Activated T-helper 17 cell treated with anti-CD3 and anti-CD28 coated beads, Interleukin-2, amount 50 U/mL, for 72 hours (primary cell): ENCODE data around the gene PRSS36. TPM values are rescaled to one million over a fixed set of nuclear protein-coding genes. Genes with fewer than 3 reads are reported as not detected.
"Not testable (repeated sequence)": the region's sequence is repeated elsewhere in the genome, so short reads cannot be mapped to it uniquely, and the experiment has no call there.

Experiments used
- ATAC-seq: fragments of 150-1000 bp; cut with Tn5 transposase; replicated peaks from 2 replicates; pipeline ENCODE4 v1.10.0; 2021; ENCODE audit warnings: mild to moderate bottlenecking, moderate library complexity
- H3K27ac Mint-ChIP-seq: one replicate; pipeline ENCODE4 v1.8.0; 2022; ENCODE audit warnings: mixed read lengths
- H3K27me3 Mint-ChIP-seq: one replicate; pipeline ENCODE4 v1.8.0; 2022; ENCODE audit warnings: mixed read lengths
- H3K36me3 Mint-ChIP-seq: one replicate; pipeline ENCODE4 v1.8.0; 2022; ENCODE audit warnings: low read depth, mild to moderate bottlenecking, mixed read lengths
- H3K4me1 Mint-ChIP-seq: one replicate; pipeline ENCODE4 v1.8.0; 2022; ENCODE audit warnings: mixed read lengths
- H3K4me3 Mint-ChIP-seq: one replicate; pipeline ENCODE4 v1.8.0; 2022; ENCODE audit warnings: mild to moderate bottlenecking, mixed read lengths
- H3K9me3 Mint-ChIP-seq: one replicate; pipeline ENCODE4 v1.8.0; 2022; ENCODE audit warnings: mixed read lengths
- total RNA-seq, 2 donors: library from RNA; stranded (reverse); gene quantifications; one replicate each; pipeline ENCODE4 v1.2.3, GENCODE V29; 2022

The PRSS36 gene
- total RNA-seq, 2 donors from 2014 or later: 1.1 TPM

DNA sequence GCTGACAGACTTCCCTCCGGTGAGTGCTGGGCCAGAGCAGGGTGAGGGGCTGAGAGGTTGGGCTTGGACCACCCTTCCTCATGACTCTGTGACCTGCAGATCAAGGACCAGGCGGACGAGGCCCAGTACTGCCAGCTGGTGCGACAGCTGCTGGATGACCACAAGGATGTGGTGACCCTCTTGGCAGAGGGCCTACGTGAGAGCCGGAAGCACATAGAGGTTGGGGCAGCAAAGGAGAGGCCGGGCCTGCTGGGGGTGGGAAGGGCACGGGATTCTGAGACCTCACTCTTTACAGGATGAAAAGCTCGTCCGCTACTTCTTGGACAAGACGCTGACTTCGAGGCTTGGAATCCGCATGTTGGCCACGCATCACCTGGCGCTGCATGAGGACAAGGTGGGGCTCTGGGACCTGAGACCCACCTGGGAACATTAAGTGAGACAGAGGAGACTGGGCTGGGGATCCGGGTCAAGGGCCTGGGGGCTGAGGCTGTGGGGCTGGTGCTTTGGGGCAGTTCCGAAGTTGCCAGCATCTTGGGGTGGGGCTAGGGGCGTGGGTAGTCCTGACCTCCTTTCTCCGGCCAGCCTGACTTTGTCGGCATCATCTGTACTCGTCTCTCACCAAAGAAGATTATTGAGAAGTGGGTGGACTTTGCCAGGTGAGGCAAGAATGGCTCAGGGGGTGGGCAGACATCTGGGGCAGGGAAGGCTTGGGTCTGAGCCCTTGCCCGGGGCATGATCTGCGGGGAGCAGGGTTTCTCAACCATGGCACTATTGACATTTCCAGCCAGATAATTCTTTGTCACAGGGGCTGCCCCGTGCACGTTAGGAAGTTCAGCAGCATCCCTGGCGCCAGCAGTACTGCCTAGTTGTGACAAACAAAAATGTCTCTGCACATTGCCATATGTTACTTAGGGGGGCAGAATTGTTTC is 39.5 kb downstream of the PRSS36 start:
- Mint-ChIP-seq H3K4me1 (peaks cover 16% of the 10 kb centered on the region), H3K9me3 (no peaks in the 10 kb centered on the region), H3K36me3 (peaks cover 44% of the 10 kb centered on the region), H3K27ac (peak overlapping the region; percentile 70), H3K27me3 (no peaks in the 10 kb centered on the region), H3K4me3 (peak overlapping the region; percentile 68)
- no peak for ATAC-seq

DNA sequence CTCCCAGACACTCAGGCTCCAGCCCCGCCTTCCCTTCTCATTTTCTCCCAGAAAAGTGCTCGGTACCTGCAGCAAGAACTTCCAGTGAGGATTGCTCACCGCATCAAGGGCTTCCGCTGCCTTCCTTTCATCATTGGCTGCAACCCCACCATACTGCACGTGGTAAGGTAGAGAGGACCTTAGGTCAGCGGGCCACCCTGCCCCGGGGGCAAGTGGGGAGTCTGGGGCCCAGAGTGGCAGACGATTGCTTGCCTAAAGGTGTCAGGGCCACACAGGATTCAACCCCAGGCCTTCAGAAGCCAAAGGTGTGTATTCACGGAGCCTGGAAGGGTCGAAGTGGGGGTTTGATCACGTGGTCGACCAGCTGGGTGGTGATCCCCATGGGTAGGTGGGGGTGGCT is 40.2 kb downstream of the PRSS36 start:
- Mint-ChIP-seq H3K9me3 (no peaks in the 10 kb centered on the region), H3K36me3 (peaks cover 44% of the 10 kb centered on the region), H3K27me3 (no peaks in the 10 kb centered on the region), H3K4me3 (peak overlapping the region; percentile 68), H3K4me1 (peaks cover 16% of the 10 kb centered on the region), H3K27ac (peak overlapping the region; percentile 70)
- ATAC-seq: no peak

DNA sequence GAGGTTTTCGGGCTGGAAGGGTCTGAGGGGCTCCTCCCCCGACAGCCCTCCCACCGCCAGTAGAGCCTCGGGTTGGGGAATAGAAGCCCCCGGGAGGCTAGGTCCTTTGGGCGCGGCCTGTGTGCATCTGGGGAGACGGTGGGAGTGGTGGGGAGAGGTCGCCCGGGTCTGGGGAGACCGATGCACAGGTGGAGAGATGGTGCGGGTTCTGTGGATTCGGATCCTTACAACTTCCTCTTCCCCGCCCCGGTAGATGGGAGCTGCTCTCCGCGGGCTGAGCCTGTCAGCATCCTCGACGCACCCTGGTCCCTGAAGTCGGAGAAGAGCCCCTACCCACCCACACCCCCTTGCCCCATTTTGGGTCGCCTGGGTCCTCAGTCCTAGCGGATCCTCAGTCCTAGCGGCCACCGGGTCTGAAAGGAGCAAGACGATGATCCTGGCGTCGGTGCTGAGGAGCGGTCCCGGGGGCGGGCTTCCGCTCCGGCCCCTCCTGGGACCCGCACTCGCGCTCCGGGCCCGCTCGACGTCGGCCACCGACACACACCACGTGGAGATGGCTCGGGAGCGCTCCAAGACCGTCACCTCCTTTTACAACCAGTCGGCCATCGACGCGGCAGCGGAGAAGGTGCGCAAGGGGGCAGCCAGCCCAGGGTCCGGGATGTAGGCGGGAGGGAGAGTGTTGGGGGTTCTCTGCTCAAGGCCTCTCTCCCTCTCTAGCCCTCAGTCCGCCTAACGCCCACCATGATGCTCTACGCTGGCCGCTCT is 40.9 kb downstream of the PRSS36 start:
- peak overlapping the region; percentile 68 for H3K4me3 Mint-ChIP-seq
- no peak for ATAC-seq
- H3K27me3 Mint-ChIP-seq: no peaks in the 10 kb centered on the region
- peak overlapping the region; percentile 70 for H3K27ac Mint-ChIP-seq
- H3K4me1 Mint-ChIP-seq: peaks cover 16% of the 10 kb centered on the region
- H3K36me3 Mint-ChIP-seq: peaks cover 44% of the 10 kb centered on the region
- no peaks in the 10 kb centered on the region for H3K9me3 Mint-ChIP-seq

DNA sequence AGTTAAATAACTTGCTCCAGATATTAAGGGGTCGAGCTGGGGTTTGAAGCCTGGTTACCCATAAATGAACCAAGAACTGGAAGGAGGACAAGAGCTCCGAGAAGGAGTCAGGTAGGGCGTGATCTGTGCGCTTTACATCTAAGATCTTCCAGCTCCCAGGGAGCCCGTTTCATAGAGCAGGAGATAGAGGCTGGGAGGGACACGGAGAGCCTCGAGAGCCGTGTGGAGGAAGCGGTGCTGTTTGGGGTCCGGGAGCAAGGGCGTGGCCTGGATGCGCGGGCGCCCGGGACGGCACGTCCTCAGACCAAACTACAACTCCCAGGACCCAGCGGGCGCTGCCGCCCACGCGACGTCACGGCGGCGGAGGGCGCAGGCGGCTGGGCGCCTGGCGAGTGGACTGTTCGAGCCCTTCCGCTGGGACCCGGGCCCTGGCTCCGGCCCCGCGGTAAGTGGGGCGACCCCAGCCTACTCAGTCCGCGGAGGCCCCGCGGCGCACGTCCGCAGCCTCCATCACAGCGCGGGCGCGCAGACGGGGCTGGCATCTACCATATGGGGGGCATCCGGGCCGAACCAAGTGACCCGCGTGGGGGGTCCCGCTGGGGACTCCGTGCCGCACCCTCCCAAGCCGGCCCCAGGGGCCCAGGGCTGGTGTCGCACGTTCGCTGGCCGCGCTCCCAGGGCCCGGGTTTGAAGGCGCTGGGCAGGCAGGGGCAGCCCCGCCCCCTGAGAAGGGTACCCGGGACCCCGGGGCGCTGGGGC is 41.7 kb downstream of the PRSS36 start, which contains the start of gene BCKDK:
Gene BCKDK (plus strand): TSS at position 352 of the 759 bp plus-strand sequence. CDS start 838 bp downstream, outside the sequence.
- peaks cover 44% of the 10 kb centered on the region for H3K36me3 Mint-ChIP-seq
- peak within 1 kb of the TSS; percentile 97 for H3K4me3 Mint-ChIP-seq
- H3K27ac Mint-ChIP-seq: peak within 1 kb of the TSS; percentile 98
- H3K27me3 Mint-ChIP-seq: no peaks in the 10 kb centered on the region
- peak; percentile 83 for ATAC-seq
- no peaks in the 10 kb centered on the region for H3K9me3 Mint-ChIP-seq
- H3K4me1 Mint-ChIP-seq: peaks cover 16% of the 10 kb centered on the region

DNA sequence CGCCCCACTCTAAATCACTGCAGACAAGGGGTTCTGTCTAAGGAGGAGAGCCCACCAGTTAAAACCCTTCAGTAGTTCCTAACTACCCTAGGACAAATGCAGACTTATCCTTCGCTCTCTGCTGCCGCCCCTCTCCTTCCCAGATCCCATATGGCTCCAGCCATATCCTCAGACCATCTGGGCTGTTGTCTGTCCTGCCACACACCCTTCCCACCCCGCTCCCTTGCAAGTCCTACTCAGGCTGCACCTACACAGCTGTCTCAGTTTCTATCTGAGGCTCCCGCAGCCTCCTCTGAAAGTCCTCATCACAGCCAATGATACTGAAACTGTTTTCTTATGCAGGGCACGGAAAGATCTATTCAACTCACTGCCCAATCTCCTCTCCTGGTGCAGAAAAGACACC is 42.4 kb downstream of the PRSS36 start:
- H3K9me3 Mint-ChIP-seq: no peaks in the 10 kb centered on the region
- H3K36me3 Mint-ChIP-seq: peaks cover 40% of the 10 kb centered on the region
- peak; percentile 92 for ATAC-seq
- H3K27me3 Mint-ChIP-seq: no peaks in the 10 kb centered on the region
- peaks cover 16% of the 10 kb centered on the region for H3K4me1 Mint-ChIP-seq
- peak overlapping the region; percentile 98 for H3K27ac Mint-ChIP-seq
- H3K4me3 Mint-ChIP-seq: peak overlapping the region; percentile 97

DNA sequence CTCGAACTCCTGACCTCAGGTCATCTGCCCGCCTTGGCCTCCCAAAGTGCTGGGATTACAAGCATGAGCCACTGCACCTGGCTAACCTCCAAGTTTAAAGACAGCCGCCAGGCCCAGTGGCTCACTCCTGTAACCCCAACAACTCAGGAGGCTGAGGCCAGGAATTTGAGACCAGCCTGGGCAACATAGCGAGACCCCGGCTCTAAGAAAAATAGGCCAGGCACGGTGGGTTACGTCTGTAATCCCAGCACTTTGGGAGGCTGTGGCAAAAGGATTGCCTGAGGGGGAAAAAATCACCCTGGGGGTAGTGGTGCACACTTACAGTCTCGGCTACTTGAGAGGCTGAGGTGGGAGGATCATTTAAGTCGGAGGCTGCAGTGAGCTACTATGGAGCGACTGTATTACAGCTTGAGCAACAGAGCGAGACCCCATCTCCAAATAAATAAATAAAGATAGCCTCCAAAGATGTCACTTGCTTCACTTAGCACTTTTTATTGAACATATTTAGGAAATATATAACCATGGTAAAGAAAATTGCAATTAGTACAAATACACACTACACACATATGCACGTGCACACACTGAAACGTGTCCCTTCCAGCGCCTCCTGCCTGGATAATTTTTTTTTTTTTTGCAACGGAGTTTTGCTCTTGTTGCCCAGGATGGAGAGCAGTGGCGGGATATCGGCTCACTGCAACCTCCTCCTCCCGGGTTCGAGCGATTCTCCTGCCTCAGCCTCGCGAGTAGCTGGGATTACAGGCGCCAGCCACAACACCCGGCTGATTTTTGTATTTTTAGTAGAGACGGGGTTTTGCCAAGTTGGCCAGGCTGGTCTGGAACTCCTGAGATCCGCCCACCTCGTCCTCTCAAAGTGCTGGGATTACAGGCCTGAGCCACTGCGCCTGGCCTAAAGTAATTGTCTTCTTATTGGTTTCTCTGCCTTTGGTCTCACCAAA is 43.1 kb downstream of the PRSS36 start:
- Mint-ChIP-seq H3K4me1 (peaks cover 16% of the 10 kb centered on the region), H3K27me3 (no peaks in the 10 kb centered on the region), H3K36me3 (peaks cover 33% of the 10 kb centered on the region), H3K27ac (peak overlapping the region; percentile 98), H3K4me3 (peak overlapping the region; percentile 97), H3K9me3 (no peaks in the 10 kb centered on the region)
- ATAC-seq: no peak

DNA sequence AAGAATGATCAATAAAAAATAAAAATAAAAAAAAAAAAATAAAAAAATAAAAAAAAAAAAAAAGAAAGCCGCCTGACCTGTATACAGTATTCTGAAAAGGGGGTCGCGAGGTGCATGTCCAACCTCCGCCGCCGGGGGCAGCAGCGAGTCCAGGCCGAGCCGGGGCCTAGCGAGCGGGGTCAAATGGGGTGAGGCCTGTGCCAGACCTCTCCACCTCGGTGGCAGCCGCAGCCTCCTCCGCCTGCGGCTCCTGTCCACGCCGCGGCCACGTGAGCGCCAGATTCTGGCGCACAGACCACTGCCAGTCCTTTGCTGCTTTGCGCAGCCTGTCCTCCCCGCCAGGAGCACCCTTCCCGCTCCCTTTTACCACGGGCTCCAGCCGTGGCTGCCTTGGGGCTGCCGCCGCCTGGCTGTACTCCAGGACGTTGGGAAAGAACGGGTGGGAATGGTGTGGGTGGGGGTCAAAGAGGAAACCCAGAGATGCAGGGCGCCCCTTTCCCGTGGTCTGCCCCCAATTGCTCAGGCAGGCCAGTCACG is 44.1 kb downstream of the PRSS36 start:
- Mint-ChIP-seq H3K27me3 (no peaks in the 10 kb centered on the region), H3K36me3 (peaks cover 23% of the 10 kb centered on the region), H3K9me3 (no peaks in the 10 kb centered on the region), H3K27ac (peak overlapping the region; percentile 75), H3K4me3 (peak overlapping the region; percentile 34), H3K4me1 (peaks cover 16% of the 10 kb centered on the region)
- peak; percentile 32 for ATAC-seq

DNA sequence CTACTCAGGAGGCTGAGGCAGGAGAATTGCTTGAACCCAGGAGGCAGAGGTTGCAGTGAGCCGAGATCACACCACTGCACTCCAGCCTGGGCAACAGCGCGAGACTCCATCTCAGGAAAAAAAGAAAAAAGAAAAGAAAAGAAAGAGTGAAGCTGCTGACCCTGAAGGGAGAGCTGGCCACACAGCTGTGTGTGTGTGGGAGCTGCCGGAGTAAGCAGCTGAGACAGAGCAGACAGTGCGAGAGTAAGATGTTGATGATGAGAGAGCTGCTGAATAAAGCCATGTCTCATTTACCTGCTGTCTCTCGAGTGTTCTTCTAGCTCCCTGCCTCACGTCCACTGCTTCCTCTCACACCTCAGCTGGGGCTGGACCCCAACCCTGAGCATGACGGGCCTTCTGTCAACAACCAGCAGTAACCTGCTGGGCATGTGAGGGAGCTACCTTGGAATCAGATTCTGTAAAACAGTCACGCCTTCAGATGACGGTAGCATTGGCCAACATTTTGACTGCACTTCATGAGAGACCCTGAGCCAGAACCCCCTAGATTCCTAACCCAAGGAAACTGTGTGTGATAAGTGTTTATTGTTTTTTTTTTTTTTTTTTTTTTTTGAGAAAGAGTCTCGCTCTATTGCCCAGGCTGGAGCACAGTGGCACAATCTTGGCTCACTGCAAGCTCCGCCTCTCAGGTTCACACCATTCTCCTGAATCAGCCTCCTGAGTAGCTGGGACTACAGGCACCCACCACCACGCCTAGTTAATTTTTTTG is 48.8 kb downstream of the PRSS36 start:
- H3K9me3 Mint-ChIP-seq, H3K4me3 Mint-ChIP-seq, H3K4me1 Mint-ChIP-seq, H3K27ac Mint-ChIP-seq, ATAC-seq, H3K36me3 Mint-ChIP-seq, H3K27me3 Mint-ChIP-seq: not testable (repeated sequence)

DNA sequence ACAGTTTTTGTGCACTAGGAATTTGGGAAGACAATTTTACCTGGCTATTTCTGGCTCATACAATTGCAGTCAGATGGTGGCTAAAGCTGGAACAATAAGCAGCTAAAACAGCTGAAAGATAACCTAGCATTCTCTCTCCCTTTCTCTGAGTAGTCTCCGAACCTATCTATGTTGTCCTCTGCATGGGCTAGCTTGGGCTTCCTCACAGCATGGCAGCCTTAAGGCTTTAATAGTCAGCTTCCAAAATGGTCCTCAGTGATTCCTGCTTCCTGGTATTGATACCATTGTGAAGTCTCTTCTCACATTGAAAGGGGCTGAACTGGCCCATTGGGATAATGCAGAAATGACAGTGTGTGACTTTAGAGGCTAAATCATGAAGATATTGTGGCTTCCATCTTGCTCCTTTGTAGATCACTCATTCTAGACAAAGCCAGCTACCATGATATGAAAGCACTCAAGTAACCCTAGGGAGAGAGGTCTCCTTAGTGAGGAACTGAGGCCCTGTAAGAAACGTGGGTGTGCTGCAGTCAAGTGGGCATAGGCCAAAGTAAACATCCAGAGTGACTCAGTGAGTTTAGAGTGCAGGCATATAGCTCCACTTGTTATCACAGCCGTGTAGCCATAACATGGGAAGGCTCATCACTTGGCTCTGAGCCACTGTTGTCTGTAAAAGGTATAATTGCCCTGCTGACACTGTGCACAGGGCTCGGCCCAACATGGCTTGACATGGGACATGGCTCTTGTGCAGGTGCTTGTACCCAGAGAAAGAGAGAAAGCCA is 49.8 kb downstream of the PRSS36 start:
- Mint-ChIP-seq H3K4me1 (peaks cover 7% of the 10 kb centered on the region), H3K9me3 (peaks cover 3% of the 10 kb centered on the region), H3K27ac (no peak overlapping the region), H3K4me3 (no peak overlapping the region), H3K27me3 (no peaks in the 10 kb centered on the region), H3K36me3 (no peaks in the 10 kb centered on the region)
- ATAC-seq: no peak

DNA sequence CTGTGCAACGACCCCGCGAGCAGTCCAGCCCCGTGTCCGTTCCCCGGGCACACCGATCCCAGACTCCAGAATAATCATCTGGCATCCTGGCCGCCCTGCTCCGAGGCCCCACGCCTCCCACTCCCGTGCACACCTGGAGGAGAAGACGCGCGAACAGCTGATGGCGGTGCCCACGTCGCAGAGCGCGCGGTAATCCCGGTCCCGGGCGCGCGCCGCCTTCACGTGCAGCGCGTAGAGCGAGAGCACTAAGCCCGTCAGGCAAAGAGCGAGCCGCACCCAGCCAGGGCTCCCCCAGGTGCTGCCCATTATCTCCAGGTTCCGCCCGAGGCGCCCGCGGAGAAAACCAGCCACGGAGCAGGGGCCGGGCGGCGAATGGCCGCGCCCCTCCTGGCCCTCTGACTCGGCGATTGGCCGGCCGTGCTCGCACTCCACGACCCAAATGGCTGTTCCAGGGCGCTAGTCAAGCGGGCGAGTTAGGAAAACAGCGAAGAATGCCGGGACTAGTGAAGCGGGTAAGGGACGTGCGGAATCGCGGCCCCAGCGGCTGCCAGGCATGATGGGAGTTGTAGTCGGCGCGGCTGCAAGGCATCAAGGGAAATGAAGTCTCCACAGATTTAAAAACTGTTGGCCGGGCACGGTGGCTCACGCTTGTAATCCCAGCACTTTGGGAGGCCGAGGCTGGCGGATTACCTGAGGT is 55.3 kb downstream of the PRSS36 start, which contains the start of gene VKORC1:
Gene VKORC1 (minus strand): TSS at position 374 of the 697 bp plus-strand sequence. CDS start 68 bp downstream, at position 306.
- Mint-ChIP-seq H3K4me3 (peak within 1 kb of the TSS; percentile 100), H3K27ac (peak within 1 kb of the TSS; percentile 97), H3K27me3 (no peaks in the 10 kb centered on the region), H3K36me3 (peaks cover 51% of the 10 kb centered on the region), H3K9me3 (no peaks in the 10 kb centered on the region), H3K4me1 (peaks cover 12% of the 10 kb centered on the region)
- ATAC-seq: peak; percentile 91

DNA sequence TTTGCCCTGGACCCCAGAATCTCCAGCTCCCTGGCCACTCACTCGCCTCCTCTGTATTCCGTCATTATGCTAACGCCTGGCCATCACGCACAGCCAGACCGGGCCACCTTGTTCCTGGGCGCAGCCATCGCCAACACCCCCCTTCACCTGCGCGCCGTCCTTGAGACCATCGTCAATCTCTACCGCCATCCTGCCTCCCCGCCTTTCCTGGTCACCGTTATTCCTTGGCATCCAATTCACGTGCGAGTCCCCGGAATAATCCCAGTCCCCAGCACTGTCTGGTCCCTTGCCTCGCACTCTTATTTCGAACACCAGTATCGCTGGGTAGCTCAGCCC is 55.8 kb downstream of the PRSS36 start:
- no peak for ATAC-seq
- H3K4me1 Mint-ChIP-seq: peaks cover 12% of the 10 kb centered on the region
- H3K27ac Mint-ChIP-seq: peak overlapping the region; percentile 97
- H3K4me3 Mint-ChIP-seq: peak overlapping the region; percentile 100
- H3K27me3 Mint-ChIP-seq: no peaks in the 10 kb centered on the region
- H3K9me3 Mint-ChIP-seq: no peaks in the 10 kb centered on the region
- H3K36me3 Mint-ChIP-seq: peaks cover 56% of the 10 kb centered on the region
